ENCODE measurements around the gene CSMD2.

CSMD2 gene

DNA sequence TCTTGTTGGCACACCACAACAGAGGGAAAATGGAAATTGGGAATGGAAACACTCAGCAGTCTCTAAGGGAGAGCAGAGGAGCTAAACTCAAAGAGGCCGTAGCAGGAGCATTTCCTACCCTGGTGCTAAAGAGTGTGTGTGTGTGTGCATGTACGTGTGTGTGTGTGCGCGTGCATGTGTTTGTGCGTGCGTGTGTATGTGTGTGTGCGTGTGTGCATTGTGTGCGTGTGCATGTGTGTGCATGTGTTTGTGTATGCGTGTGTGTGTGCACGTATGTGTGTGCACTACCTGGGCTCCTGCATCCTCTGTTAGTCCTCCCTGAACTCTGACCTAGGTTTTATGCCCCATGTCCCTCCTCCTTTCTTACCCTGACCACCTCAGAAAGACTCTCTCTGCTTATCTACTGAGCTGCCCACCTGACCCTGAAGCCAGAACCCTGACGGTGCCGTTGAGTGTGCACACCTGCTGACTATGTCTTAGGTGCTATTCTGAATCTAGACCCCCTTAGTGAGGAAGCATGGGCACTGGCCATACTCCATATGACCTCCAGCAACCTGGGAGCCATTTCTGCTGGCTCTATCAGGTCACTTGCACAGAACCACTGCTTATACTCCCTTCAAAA lies 458.3 kb downstream of the CSMD2 start:
- DNase-seq = no peak

DNA sequence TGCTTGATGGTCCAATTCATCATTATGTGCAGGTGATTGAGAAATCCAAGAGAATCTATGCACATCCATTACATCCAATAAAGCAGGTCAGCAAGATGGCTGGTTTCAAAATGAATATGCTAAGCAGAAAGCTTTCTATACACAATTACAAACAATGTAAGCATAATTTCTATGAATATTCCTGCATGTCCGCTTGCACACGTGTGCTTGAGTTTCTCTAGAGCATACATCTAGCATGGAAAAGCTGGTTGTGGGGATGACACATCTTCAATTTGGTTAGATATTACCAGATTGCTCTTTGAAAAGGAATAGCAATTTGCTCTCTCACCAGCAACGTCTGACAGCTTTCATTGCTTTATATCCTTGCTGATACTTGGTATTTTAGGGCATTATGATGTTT lies 461.6 kb downstream of the CSMD2 start:
- DNase-seq = no peak

DNA sequence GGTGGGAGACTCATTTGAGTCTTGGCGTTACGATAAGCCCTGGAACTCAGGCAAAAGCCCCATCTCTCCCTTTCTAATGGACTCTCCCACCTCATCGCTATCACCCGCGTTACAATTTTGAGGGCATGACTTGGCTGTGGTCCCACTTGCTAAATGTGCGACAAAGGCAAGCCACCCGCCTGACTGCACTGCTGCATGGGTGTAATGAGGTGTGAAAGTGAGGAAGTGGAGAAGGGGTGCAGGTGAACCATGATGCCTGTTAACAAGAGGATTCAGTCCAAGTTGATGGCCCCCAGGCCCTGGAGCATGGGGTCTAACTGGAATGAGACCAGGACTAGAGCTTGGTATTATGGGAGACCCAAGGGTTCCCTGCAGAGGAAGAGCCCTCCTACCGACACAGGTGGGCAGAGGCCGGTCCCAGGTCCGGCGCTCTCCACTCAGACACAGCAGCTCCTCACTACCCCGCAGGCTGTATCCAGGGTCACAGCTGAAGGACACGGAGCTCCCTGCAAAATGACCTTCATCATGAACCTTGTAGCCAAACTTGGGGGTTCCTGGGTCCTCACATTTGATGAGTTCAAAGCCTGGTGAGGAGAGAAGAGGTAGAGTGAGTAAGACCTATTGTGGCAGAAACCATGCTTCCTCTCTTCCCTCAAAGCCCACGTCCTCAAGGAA lies 466.5 kb downstream of the CSMD2 start:
- DNase-seq = no peak

DNA sequence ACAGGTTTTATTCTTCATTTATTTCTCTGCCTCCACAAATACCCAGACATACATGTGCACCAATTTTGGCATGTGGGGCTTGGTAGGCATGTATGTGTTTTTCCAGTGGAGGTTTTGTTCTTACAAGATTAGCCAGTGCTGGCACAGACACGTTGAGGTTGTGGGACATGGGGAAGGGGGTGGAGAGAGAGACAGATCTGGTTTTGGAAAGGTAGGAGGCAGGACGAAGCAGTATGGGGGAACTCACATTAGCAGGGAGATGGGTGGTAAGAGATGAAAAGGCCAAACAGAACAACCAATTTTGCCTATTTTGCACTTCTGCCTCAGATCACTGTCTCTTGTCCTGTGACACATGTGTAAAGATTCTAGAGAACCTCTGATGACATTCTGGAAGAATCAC lies 467.2 kb downstream of the CSMD2 start:
- DNase-seq = no peak

DNA sequence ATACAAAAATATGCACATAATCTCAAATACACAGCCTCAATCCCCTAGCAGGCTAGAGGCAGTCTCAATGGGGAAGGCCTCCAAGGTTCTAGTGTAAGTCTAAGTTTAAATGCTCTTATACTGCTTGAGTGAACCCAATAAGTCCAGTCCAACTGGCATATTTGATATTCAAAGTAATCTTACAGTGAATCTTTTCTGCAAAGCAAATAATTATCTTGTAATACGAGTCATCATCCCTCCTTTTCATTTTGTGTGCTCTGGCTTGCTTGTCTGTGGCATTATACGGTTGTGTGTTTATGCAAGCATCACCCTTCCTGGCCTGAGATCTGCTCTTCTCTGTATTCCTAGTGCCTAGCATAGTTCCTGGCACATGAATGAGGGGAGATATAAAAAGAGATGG lies 468.1 kb downstream of the CSMD2 start:
- DNase-seq = no peak

DNA sequence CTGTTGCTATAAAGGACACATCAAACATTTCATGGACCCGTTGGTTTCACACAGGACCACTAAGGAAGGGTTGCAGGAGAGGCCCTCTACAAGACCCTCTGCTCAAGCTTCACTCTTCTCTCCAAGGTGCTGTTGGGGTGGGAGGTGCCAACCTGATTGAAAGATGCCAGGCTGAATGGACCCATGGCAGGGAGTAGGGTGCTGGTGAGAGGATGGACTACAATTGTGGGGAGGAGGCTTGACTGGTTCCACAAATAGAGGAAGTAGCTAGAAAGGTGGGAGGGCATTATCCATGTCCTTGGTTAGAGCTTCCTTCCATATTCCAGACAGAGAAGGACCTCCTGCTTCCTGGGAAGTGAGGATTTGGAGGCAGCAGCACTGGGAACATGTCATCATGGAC lies 468.7 kb downstream of the CSMD2 start:
- no peak for DNase-seq

DNA sequence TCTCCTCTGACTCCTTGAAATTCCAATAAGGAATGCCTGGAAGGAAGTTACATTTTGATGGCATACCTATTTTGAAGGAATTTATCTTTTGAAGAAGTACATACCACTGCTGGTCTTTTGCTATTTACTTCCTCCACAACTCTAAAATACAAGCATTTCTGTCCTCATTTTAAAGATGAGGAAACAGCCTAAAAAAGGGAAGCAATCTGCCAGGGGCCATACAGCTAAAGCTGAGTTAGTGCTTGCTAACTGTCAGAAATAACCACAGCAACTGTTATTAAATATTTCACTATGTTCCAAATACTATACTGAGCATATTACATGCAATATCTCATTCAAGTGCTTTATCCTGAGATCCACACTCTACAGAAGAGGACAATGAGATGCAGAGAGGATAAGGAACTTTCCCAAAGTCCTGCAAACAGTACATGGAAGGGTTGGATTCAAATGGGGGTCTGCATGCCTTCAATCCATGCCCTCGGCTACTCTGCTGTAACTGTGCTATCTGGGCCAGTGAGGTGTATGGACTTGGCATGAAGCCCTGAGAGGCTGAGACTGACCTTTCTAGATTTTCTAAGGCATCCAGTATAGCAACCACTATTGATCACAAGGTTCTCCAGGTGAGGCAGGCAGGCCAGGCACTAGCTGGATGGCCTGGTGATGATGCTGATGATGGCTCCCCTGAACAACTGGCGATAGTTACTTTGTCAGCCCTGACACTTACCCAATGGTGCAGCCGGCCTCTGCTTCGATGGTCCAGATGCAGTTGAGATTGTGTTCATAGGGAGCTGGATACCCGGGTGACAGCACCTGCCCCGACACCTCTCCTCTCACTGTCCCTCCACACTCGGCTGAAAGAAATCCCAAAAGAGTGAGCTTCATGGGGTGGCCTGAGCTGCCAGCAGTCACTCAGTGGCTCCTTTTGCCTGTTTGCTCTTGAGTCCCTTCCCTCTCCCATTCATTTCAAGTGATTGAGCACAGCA lies 472.5 kb downstream of the CSMD2 start:
- no peak for DNase-seq

DNA sequence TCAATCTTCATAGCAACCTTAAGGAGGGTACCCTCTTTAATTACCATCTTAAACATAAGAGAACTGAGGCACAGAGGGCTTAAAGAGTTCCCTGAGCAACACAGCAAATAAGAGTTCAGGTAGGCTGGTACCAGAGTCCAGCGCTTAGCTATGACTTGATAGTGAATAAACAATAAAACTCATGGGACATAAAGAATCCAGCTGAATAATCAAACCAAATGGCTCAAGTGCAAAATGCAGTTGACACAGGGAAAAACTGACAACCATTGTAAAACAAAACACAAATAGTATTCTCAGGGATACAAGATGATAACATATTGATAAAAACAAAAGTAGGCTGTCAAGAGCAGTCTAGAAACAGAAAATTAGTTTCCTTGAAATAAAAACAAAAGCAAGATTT lies 478.0 kb downstream of the CSMD2 start:
- DNase-seq = no peak

DNA sequence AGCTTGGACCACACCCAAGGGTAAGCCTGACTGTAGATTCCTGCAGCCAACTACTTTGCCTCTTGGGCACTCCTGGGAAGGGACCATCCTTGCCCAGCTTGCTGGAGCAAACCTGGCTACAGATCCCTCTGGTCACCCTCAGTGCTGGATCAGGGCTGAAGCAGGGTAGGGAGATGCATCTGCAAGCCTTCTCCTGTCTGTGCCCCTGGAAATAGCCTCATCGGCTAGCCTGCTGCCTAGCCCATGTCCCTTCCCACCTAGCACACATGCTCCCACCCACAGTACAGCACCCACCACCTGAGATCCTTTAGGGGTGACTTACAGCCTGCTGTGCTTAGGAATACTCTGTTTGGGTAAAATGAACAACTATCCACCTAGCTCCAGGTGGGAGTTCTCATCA lies 478.5 kb downstream of the CSMD2 start:
- no peak for DNase-seq

DNA sequence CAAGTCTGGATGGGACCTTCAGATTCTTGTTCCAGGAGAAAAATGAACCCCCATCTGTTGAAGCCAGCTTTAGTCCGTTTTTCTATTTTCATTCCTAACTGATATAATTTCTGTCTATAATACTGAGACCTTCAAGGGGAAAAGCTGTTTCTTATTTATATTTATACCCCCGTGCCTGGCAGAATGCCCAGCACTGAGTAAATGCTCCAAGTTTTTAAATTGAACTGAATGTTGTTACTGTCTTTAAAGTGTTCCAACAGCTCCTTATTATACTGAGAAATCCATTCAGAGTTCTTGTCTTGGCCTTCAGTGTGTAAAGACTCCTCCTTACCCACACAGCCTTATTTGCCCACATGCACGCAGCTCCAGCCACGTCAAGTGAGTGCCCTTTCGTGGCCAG lies 479.8 kb downstream of the CSMD2 start:
- DNase-seq = no peak

DNA sequence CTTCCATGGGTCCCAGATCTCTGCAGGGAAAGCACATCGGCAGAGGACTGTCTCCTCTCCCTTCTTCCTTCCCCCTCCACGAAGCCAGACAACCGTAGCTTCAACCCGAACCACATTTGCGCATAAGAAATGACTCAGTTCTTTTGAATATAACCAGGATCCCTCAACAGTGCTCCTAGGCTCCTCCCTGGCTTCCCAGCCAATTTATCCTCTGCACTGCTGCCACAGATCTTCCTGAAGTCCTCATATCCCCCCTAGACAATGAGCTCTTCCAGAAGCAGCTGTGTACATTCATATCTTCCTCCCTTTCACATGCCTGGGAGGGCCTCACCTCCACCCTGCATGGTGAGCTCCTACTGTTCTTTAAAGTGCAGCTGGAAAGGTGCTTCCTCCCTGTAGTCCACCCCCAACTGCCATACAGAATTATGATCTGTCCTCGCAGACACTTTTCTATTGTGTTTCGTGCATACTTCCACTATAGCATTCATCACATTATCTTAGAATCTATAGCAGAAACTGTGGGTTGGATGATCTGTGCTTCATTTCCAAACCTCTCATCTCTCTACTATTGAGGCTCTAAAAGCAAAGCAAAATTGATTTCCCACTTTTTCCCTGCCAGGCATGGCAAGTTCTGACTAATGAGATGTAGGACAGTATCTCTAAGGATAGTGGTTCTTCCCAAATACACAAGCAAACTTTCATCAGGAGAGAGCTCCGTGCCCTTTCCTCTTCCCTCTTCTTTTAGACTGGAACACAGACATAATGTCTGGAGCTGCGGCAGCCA lies 480.4 kb downstream of the CSMD2 start:
- no peak for DNase-seq

DNA sequence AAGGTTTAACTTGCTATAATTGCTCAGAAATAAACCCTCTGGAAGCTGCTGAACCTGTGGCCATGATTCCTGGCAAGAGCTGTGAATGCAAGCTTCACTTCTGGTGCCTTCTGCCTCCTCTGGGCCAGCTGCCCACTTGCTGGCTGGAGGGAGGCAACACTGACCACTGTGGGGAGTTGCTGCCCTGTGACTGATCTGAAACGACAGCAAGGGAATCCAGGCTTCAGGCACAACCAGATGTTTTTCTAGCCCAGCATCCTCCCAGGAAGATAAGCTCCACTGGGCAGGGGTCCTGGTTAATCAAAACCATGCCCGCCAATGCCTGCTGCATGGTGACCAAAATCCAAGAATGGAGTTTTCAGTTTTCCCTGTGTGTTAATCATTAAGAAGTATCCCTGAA lies 481.1 kb downstream of the CSMD2 start:
- no peak for DNase-seq

DNA sequence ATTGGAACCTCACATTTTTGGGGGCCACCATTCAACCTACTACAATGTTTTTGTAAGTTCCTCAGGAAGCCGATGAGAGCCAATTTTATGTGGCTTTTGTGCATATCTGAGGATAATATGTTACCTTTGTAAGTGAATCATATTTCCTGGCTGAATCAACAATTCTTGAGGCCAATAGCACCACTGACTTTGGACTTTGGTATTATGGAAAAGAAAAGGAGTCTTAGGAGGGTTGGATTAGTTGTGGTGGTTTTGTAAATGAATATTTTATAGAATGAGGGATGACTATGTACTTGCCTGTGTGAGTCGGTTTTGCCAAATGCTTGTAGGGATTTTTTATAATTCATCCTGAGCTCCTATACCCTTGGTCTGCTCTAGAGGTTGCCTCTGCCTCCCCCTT lies 482.7 kb downstream of the CSMD2 start:
- DNase-seq = no peak

DNA sequence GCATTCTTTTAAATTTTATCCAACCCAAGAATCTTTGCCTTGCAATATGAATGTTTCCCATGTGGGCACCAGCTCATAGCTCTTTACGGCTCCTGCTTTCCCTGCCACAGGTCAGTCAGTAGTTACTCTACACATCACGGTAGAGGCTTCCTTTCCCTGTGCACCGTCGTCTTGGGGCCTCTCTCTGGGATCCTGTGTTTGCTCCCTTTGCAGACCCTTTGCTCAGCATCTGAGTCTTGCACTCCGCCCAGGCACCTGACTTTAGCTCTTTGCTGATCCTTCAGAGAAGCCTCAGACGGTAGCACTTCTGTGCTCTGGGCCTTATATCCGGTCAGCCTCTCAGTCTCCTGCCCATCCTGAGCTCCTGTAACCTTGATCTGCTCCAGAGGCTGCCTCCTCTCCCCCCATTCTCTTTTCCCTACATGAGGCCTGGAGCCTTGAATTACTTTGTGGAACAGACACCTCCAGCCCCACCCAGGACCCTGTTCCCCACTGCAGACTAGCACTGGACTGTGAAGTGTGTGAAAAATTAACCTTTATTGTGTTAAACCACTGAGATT lies 484.7 kb downstream of the CSMD2 start:
- DNase-seq = no peak

DNA sequence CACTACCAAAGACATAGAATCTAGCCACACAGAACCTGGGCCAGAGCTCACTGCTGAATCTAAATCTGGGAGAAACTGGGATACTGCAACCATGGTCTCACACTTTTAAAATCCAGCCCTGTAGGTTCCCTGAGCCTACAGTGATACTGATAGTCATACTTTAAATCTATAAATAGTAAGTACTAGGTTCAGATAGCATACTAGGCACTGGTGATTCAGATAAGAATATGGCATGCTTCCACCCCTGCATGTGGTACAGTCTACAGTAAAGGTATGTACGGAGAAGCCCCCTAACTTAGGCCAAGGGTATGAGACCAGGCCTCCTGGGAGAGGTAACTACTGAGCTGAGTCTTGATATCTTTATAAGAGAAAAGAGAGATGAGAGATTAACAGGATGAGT lies 494.5 kb downstream of the CSMD2 start:
- no peak for DNase-seq

DNA sequence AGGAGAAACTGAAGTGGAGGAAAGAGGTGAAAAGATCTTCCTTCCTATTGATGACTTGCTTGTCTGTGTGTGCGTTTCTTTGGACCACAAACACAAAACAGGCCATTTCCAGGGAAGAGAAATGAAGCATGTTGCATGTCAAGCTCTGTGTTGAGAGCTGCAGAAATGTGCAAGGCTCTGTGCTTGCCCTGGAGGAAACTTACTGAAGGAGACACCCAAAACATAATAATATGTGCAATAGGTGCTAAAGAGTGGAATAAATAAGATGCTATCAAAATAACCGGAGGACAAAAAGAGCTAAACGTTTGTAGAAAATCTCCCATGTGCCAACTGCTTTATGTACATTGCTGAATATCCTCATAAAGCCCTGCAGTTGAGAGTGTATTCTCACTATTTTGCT lies 496.3 kb downstream of the CSMD2 start:
- no peak for DNase-seq

DNA sequence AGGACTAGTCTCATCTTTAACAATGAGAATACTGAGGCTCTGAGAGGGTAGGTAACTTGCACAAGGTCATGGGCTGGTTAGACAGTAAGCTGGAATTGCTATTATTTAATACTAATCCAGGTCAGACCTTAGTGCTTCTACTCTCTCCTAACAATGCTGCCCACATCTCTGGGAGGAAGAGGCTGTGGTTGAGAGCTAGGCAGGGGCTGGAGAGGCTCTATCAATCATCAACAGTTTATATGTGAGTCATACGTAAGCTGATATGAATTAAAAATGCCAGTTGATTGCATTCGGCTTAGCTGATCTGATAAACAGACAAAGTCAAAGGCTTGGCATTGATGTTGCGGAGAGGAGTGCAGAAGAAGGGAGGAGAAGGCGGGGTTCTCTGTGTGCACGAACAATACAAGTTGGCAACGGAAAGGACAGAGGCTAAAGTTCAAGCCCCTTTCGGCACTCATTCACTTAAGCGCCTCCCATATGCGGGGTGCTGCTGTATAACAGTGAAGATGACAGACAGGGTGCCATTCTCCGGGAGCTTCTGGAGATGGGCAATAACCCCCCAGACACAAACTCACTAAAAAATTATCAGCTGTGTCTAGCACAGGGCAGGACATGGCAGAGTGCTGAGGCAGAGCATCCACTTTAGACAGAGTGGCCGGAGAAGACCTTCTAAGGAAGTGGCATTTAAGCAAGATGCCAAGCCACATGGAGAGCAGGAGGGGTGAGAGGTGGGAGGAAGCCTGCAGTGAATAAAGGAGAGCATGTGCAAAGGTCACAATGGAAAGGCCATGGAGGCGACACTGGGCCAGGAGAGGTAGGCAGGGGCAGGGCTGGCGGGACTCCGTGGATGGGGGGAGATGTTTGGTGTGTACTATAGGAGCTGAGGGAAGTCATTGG lies 497.4 kb downstream of the CSMD2 start:
- no peak for DNase-seq

DNA sequence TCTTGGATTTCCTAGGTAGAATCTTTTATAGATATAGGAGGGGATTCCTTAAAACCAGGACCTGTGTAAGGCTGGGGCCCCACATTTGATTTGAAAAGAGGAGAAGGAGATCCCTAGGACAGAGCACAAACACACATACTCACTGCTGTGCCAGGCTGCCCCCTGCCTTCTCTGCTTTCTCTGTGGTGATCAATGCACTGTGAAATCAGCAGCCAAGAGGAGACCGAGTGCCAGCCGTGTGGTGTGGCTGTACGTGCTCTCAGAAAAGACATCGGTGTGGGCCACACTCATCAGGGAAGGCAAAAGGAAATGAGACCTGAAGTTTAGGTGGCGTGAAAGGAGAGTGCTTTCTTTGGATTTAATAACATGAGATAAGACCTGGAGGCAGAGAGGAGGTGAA lies 498.4 kb downstream of the CSMD2 start:
- no peak for DNase-seq

DNA sequence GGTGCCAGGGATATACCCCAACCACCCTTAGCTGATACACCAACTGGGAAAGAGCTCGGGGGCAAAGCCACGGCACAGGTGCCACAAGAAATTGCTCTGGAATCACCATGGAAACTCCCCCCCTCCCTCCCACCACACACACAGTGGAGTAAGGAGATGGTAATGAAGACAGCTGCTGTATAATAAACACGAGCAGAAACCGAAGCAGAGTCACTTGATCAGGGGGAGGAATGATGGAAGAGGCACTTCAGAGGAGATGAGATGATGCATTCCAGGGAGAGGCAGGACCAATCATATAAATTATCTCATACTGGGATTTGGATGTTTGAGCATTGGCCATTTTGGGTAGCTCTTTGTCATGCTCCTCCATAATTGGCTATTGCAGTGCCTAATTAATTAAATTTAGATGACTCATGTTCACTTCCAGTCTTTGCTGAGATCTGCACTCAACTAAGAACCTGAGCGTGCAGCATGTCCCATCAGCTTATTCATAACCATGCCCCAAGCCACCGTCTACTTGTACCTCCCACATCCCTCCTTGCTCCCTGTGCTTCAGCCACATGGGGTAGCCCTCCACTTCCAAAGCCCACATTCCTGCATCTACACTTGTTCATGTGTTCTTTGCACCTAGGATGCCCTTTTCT lies 503.1 kb downstream of the CSMD2 start:
- DNase-seq = no peak

DNA sequence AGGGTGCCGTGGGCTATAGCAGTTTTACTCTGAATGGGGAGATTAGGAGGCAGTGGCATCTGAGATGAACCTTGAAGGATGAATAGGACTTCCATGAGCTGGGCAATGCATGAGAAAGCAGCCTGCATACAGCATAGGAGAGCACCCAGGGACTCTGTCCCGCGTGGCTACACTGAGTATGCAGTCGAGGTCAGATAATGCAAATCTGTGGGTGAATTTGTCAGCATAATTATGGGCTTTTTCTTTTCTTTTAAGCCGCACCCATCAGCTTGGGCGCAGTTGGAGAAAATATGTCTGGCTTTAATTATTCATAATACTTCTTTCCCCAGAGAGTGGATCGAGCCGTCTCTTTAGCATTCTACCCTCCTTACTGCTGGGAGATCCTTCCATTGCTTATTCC lies 504.1 kb downstream of the CSMD2 start:
- no peak for DNase-seq

DNA sequence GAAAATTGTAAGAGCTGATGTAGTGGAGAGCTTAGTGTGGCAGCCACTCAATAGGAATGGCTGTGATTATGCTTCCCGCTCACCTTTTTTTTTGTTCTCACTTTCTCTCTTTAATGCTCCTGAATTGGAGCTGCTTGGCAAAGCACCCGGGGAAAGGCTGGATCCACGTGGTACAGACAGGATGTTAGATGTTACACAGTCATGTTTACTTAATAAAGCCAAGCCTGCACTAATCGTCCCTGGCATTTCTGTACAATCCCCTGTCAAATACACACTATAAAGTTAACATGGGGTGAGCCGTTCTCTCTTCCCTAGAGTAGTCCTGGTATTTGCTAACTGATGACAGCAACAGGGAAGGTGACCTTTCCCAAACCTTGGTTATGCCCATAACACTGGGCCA lies 504.8 kb downstream of the CSMD2 start:
- no peak for DNase-seq

All from activated naive CD4-positive, alpha-beta T cell treated with anti-CD3 and anti-CD28 coated beads, Interleukin-2, amount 50 U/mL, for 16 hours (primary cell).